IMR-90 (cell line): Measurements from ENCODE around the gene ITGA5.

ENCODE experiments used
- BHLHE40 ChIP-seq: fragments of 150-350 bp; IDR thresholded peaks from 2 replicates; pipeline ENCODE4 v1.6.1; 2016; ENCODE audit warnings: mild to moderate bottlenecking, low read depth, low read length
- CTCF ChIP-seq: conservative IDR thresholded peaks from 2 replicates; pipeline ENCODE4 v1.5.1; 2012; ENCODE audit warnings: mild to moderate bottlenecking, low read depth, low read length, improper control_type of control experiment
- ELK1 ChIP-seq: fragments of 150-350 bp; IDR thresholded peaks from 2 replicates; pipeline ENCODE4 v1.6.1; 2016; ENCODE audit warnings: low read depth, mild to moderate bottlenecking, low read length, moderate library complexity, borderline replicate concordance
- MXI1 ChIP-seq: IDR thresholded peaks from 2 replicates; pipeline ENCODE4 v1.6.1; 2012; ENCODE audit warnings: low read depth, mild to moderate bottlenecking, low read length, moderate library complexity, borderline replicate concordance
- POLR2A ChIP-seq: IDR thresholded peaks from 2 replicates; pipeline ENCODE4 v1.6.1; 2012; ENCODE audit warnings: mild to moderate bottlenecking, low read depth, low read length
- RAD21 ChIP-seq: IDR thresholded peaks from 2 replicates; pipeline ENCODE4 v1.6.1; 2012; ENCODE audit warnings: low read length, improper control_type of control experiment
- RCOR1 ChIP-seq: IDR thresholded peaks from 2 replicates; pipeline ENCODE4 v1.6.1; 2012; ENCODE audit warnings: mild to moderate bottlenecking, low read length, improper control_type of control experiment; ENCODE audit not compliant: insufficient replicate concordance
- USF2 ChIP-seq: fragments of 150-350 bp; IDR thresholded peaks from 2 replicates; pipeline ENCODE4 v1.6.1; 2017; ENCODE audit warnings: mild to moderate bottlenecking, antibody characterized with exemption, low read length, low read depth

- no peak for TF ChIP-seq CTCF
- TF ChIP-seq POLR2A: no peak
- no peak for TF ChIP-seq RAD21
- TF ChIP-seq ELK1: no peak
- TF ChIP-seq USF2: no peak
- no peak for TF ChIP-seq MXI1
- TF ChIP-seq BHLHE40: no peak
- TF ChIP-seq RCOR1: no peak
These were observed 63.8 kb downstream of the ITGA5 start for GRCh38 chr12:54355104-54355815.
